SK-N-SH (cell line): Measurements from ENCODE around the gene ZNF780A. TPM values are rescaled to one million over a fixed set of nuclear protein-coding genes. Genes with fewer than 3 reads are reported as not detected.

ENCODE experiments used
- CTCF ChIA-PET: fragments of 300-600, 350-600 bp; formaldehyde crosslinking; extraction: SDS; loops from one replicate; lab custom pipeline; 2021; lab: Yijun Ruan, JAX
- POLR2A ChIA-PET: fragments of 350-600 bp; sonication (Branson Sonifier 250); formaldehyde crosslinking; extraction: SDS; loops from one replicate; lab custom pipeline; 2020; ENCODE audit warnings: antibody characterized with exemption, inconsistent platforms; lab: Yijun Ruan, JAX
- DNase-seq: peaks from one replicate; pipeline ENCODE4 v3.0.0; 2012
- H2AFZ ChIP-seq: fragments of 200-600 bp; sonication (generic); 2 replicates; pipeline ENCODE4 v1.8.1; 2016; ENCODE audit warnings: antibody characterized with exemption, mild to moderate bottlenecking, low read depth
- H3F3A ChIP-seq: fragments of 200-600 bp; sonication (generic); replicated peaks from 2 replicates; pipeline ENCODE3; 2016; ENCODE audit warnings: antibody characterized with exemption, mild to moderate bottlenecking; ENCODE audit not compliant: insufficient read depth
- H3K27ac ChIP-seq, 2 experiments: fragments of 200-500 bp in 1 of 2; fragments of 200-600 bp in 1 of 2; sonication (Bioruptor generic) in 1 of 2; sonication (generic), shearing (Covaris generic) in 1 of 2; 2 replicates each; pipeline versions ENCODE4 v1.5.1 to v1.6.1; 2014 to 2016; ENCODE audit warnings: low read depth in 2 of 2, inconsistent platforms in 1 of 2, low read length in 1 of 2, mild to moderate bottlenecking in 1 of 2, mixed read lengths in 1 of 2
- H3K27me3 ChIP-seq: fragments of 200-600 bp; sonication (generic), shearing (Covaris generic); 2 replicates; pipeline ENCODE4 v1.6.1; 2016; ENCODE audit warnings: mixed run types; ENCODE audit not compliant: insufficient read depth
- H3K36me3 ChIP-seq, 2 experiments: fragments of 200-500 bp in 1 of 2; fragments of 200-600 bp in 1 of 2; sonication (Bioruptor generic) in 1 of 2; sonication (generic) in 1 of 2; replicated peaks in 1 of 2; 2 replicates each; pipeline versions ENCODE3 to v1.5.1; 2014 to 2016; ENCODE audit warnings: low read length in 1 of 2, mild to moderate bottlenecking in 1 of 2; ENCODE audit not compliant: insufficient read depth in 2 of 2, control insufficient read depth in 1 of 2
- H3K4me1 ChIP-seq, 2 experiments: fragments of 200-500 bp in 1 of 2; fragments of 200-600 bp in 1 of 2; sonication (Bioruptor generic) in 1 of 2; sonication (generic), shearing (Covaris generic) in 1 of 2; 2 replicates each; pipeline versions ENCODE4 v1.5.1 to v1.6.1; 2014 to 2016; ENCODE audit warnings: low read depth in 1 of 2, low read length in 1 of 2, mixed run types in 1 of 2; ENCODE audit not compliant: insufficient read depth in 2 of 2, control insufficient read depth in 1 of 2
- H3K4me2 ChIP-seq: fragments of 200-600 bp; sonication (generic), shearing (Covaris generic); 2 replicates; pipeline ENCODE4 v1.6.1; 2017; ENCODE audit warnings: mixed run types
- H3K4me3 ChIP-seq, 2 experiments: fragments of 200-500 bp in 1 of 2; fragments of 200-600 bp in 1 of 2; sonication (Bioruptor generic) in 1 of 2; sonication (generic), shearing (Covaris generic) in 1 of 2; 2 replicates each; pipeline versions ENCODE4 v1.5.1 to v1.8.1; 2014 to 2016; ENCODE audit warnings: low read depth in 2 of 2, inconsistent platforms in 1 of 2, low read length in 1 of 2, mild to moderate bottlenecking in 1 of 2, mixed read lengths in 1 of 2, moderate library complexity in 1 of 2
- H3K79me2 ChIP-seq: fragments of 200-600 bp; sonication (generic); 2 replicates; pipeline ENCODE4 v1.8.1; 2017; ENCODE audit warnings: mild to moderate bottlenecking; ENCODE audit not compliant: insufficient read depth
- H3K9ac ChIP-seq: fragments of 200-600 bp; sonication (generic); 2 replicates; pipeline ENCODE4 v1.6.1; 2017; ENCODE audit warnings: mixed run types
- H3K9me2 ChIP-seq: fragments of 200-600 bp; sonication (generic); 2 replicates; pipeline ENCODE4 v1.6.1; 2017; ENCODE audit warnings: mixed run types
- H3K9me3 ChIP-seq: fragments of 200-600 bp; sonication (generic); 2 replicates; pipeline ENCODE4 v1.6.1; 2017; ENCODE audit warnings: mixed run types, mild to moderate bottlenecking, moderate library complexity
- H4K20me1 ChIP-seq: fragments of 200-600 bp; sonication (generic); 2 replicates; pipeline ENCODE4 v1.6.1; 2017; ENCODE audit warnings: mild to moderate bottlenecking, mixed run types; ENCODE audit not compliant: insufficient read depth
- CHD2 ChIP-seq: fragments of 150-350 bp; IDR thresholded peaks from 2 replicates; pipeline ENCODE4 v1.6.1; 2018; ENCODE audit warnings: low read length; ENCODE audit not compliant: partially characterized antibody
- CTCF ChIP-seq: fragments of 200-600 bp; sonication (generic); IDR thresholded peaks from 2 replicates; pipeline ENCODE4 v1.6.1; 2017; ENCODE audit warnings: antibody characterized with exemption, mild to moderate bottlenecking, moderate library complexity
- ELF1 ChIP-seq: IDR thresholded peaks from 2 replicates; pipeline ENCODE4 v1.4.0; 2012
- EZH2phosphoT487 ChIP-seq: fragments of 200-600 bp; sonication (generic); IDR thresholded peaks from 2 replicates; pipeline ENCODE4 v1.6.1; 2017; ENCODE audit warnings: low read depth, mixed run types, mild to moderate bottlenecking, antibody characterized with exemption, moderate library complexity, borderline replicate concordance
- FOXJ3 ChIP-seq: sonication (generic); formaldehyde crosslinking; IDR thresholded peaks from 2 replicates; pipeline ENCODE4 v1.5.1; 2020; ENCODE audit warnings: mild to moderate bottlenecking, missing genetic modification reagents
- FOXM1 ChIP-seq: IDR thresholded peaks from 2 replicates; pipeline ENCODE4 v1.4.0; 2012; ENCODE audit warnings: low read depth, mild to moderate bottlenecking
- GABPA ChIP-seq: IDR thresholded peaks from 2 replicates; pipeline ENCODE4 v1.4.0; 2012; ENCODE audit warnings: low read depth, mild to moderate bottlenecking
- MEF2A ChIP-seq: IDR thresholded peaks from 2 replicates; pipeline ENCODE4 v1.4.0; 2012; ENCODE audit warnings: low read depth, borderline replicate concordance
- RAD21 ChIP-seq: IDR thresholded peaks from 2 replicates; pipeline ENCODE4 v1.6.1; 2012; ENCODE audit warnings: mild to moderate bottlenecking, low read length
- RFX5 ChIP-seq: IDR thresholded peaks from 2 replicates; pipeline ENCODE4 v1.6.1; 2012; ENCODE audit warnings: mild to moderate bottlenecking, improper control_type of control experiment, low read length
- SIN3A ChIP-seq: IDR thresholded peaks from 2 replicates; pipeline ENCODE4 v1.6.1; 2012; ENCODE audit warnings: low read depth, mild to moderate bottlenecking, low read length, moderate library complexity, borderline replicate concordance
- TAF1 ChIP-seq: IDR thresholded peaks from 2 replicates; pipeline ENCODE4 v1.6.1; 2012; ENCODE audit warnings: low read depth, mild to moderate bottlenecking, low read length, moderate library complexity, borderline replicate concordance
- TCF12 ChIP-seq: IDR thresholded peaks from 2 replicates; pipeline ENCODE4 v1.4.0; 2012
- TEAD4 ChIP-seq: IDR thresholded peaks from 2 replicates; pipeline ENCODE4 v1.4.0; 2012; ENCODE audit warnings: mild to moderate bottlenecking, borderline replicate concordance; ENCODE audit not compliant: insufficient read depth
- YY1 ChIP-seq: IDR thresholded peaks from 2 replicates; pipeline ENCODE4 v1.4.0; 2012; ENCODE audit warnings: low read depth, mild to moderate bottlenecking
- WGBS: methylation state at CpG from one replicate; pipeline ENCODE4 v1.1.6; 2017; ENCODE audit warnings: low lambda C conversion rate; 5-methylcytosine and 5-hydroxymethylcytosine counted together
- polyA plus RNA-seq, 3 experiments: library from polyadenylated mRNA; depleted of rRNA; stranded (reverse); fragments of >200 nt; gene quantifications; 2 replicates each; pipeline ENCODE4 v1.2.3, GENCODE V29; 2012
- TF ChIP-seq, protein P1 (sequence below): IDR thresholded peaks from 2 replicates; pipeline ENCODE4 v1.4.0; 2012; ENCODE audit warnings: low read depth
- TF ChIP-seq, protein P2 (sequence below): IDR thresholded peaks from 2 replicates; pipeline ENCODE4 v1.6.1; 2012; ENCODE audit warnings: mild to moderate bottlenecking, low read depth, low read length, moderate library complexity

Gene ZNF780A
- polyA plus RNA-seq, 1 of the 3 experiments (the other 2 are of a cell fraction), result 7.1 TPM

- Histone ChIP-seq H3K36me3 (no peaks in the 10 kb centered on the region), H3K9ac (no peak overlapping the region), H3K4me1 (no peaks in the 10 kb centered on the region), H3K79me2 (no peaks in the 10 kb centered on the region), H3K27me3 (peaks cover 40% of the 10 kb centered on the region; the same call in 1 of the 2 replicates), H3K27ac (no peak overlapping the region), H3K9me3 (0 out of 2 replicates have a peak, but pooled peaks cover 10% of the 10 kb centered on the region), H3K4me3 (no peak overlapping the region), H3K4me2 (no peak overlapping the region), H3F3A (no peaks in the 10 kb centered on the region), H4K20me1 (no peaks in the 10 kb centered on the region), H3K9me2 (no peaks in the 10 kb centered on the region), H2AFZ (no peak overlapping the region)
- POLR2A ChIA-PET, result no interaction called here
- CTCF ChIA-PET, result interaction anchor here (0.9 kb wide), 1 partner anchor 10 kb away, joined by 3 read pairs; no protein-coding TSS in a partner anchor
- WGBS, result 38% methylated on average over 1 of the region's 1 CpG
- no peak for TF ChIP-seq ELF1
- TF ChIP-seq TCF12, result no peak
- TF ChIP-seq MEF2A, result no peak
- no peak for TF ChIP-seq TAF1
- TF ChIP-seq RAD21, result no peak
- TF ChIP-seq TEAD4, result no peak
- no peak for TF ChIP-seq EZH2phosphoT487
- TF ChIP-seq GABPA, result no peak
- no peak for TF ChIP-seq SIN3A
- TF ChIP-seq, protein P1, sequence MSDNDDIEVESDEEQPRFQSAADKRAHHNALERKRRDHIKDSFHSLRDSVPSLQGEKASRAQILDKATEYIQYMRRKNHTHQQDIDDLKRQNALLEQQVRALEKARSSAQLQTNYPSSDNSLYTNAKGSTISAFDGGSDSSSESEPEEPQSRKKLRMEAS, result no peak
- no peak for TF ChIP-seq CHD2
- no peak for DNase-seq
Observed at GRCh38 chr19:40133491-40133890, 42.7 kb upstream of the ZNF780A start.

DNA sequence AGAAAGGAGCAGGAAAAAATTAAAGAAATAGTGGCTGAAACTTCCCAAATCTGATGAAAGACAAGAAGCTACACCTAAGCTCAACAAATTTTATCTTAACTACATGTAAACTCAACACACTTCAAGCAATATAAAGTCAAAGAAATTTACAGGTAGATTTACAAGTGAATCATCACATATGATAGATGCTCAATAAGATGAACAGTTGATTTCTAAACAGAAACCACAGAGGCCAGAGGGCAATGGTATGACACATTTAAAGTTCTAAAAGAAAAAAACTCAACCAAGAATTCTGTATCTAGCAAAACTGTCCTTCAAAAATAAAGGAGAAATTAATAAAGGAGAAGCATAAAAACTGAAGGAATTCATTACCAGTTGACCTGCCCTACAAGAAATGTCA lies 39.3 kb upstream of the ZNF780A start:
- H3F3A ChIP-seq, result no peaks in the 10 kb centered on the region

DNA sequence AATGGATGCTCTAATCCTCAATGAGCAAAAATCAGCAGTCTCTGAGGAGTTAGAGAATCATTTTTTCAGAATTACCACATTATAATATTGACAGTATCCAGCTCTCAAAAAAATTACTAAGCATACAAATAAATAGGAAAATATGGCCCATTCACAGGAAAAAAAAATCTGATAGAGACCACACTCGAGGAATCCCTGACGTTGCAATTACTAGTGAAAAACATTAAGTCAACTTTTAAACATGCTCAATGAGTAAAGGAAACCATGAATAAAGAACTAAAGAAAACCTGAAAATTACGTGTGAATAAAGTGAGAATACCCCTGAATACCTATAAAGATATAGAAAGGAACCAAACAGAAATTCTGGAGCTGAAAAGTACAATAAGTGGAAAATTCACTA lies 38.7 kb upstream of the ZNF780A start:
- Histone ChIP-seq H3F3A (no peaks in the 10 kb centered on the region), H3K27me3 (peaks cover 2% of the 10 kb centered on the region; the same call in 1 of the 2 replicates), H2AFZ (no peak overlapping the region), H3K4me3 (no peak overlapping the region), H4K20me1 (no peaks in the 10 kb centered on the region), H3K79me2 (no peaks in the 10 kb centered on the region), H3K9ac (no peak overlapping the region), H3K4me1 (no peaks in the 10 kb centered on the region), H3K9me2 (no peaks in the 10 kb centered on the region), H3K36me3 (no peaks in the 10 kb centered on the region), H3K9me3 (0 out of 2 replicates have a peak, but pooled peaks cover 10% of the 10 kb centered on the region), H3K27ac (no peak overlapping the region), H3K4me2 (no peak overlapping the region)
- CTCF ChIA-PET, result interaction anchor here (6.7 kb wide), 1 partner anchor 11 kb away, joined by 30 read pairs; no protein-coding TSS in a partner anchor
- DNase-seq, result no peak
- POLR2A ChIA-PET, result no interaction called here
- WGBS, result 0% methylated on average over 3 of the region's 3 CpGs
- TF ChIP-seq, protein P2, sequence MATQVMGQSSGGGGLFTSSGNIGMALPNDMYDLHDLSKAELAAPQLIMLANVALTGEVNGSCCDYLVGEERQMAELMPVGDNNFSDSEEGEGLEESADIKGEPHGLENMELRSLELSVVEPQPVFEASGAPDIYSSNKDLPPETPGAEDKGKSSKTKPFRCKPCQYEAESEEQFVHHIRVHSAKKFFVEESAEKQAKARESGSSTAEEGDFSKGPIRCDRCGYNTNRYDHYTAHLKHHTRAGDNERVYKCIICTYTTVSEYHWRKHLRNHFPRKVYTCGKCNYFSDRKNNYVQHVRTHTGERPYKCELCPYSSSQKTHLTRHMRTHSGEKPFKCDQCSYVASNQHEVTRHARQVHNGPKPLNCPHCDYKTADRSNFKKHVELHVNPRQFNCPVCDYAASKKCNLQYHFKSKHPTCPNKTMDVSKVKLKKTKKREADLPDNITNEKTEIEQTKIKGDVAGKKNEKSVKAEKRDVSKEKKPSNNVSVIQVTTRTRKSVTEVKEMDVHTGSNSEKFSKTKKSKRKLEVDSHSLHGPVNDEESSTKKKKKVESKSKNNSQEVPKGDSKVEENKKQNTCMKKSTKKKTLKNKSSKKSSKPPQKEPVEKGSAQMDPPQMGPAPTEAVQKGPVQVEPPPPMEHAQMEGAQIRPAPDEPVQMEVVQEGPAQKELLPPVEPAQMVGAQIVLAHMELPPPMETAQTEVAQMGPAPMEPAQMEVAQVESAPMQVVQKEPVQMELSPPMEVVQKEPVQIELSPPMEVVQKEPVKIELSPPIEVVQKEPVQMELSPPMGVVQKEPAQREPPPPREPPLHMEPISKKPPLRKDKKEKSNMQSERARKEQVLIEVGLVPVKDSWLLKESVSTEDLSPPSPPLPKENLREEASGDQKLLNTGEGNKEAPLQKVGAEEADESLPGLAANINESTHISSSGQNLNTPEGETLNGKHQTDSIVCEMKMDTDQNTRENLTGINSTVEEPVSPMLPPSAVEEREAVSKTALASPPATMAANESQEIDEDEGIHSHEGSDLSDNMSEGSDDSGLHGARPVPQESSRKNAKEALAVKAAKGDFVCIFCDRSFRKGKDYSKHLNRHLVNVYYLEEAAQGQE, result no peak
- TF ChIP-seq FOXM1, result no peak
- TF ChIP-seq FOXJ3 (CRISPR knock-in tag), result no peak
- no peak for TF ChIP-seq RFX5
- no peak for TF ChIP-seq CTCF

More for the DNA sequence above, 39.3 kb upstream of the ZNF780A start:
- Histone ChIP-seq H3K9me3 (0 out of 2 replicates have a peak, but pooled peaks cover 10% of the 10 kb centered on the region), H3K9me2 (no peaks in the 10 kb centered on the region), H3K36me3 (no peaks in the 10 kb centered on the region), H3K79me2 (no peaks in the 10 kb centered on the region), H3K4me1 (no peaks in the 10 kb centered on the region), H3K27ac (no peak overlapping the region), H3K27me3 (peaks cover 7% of the 10 kb centered on the region; the same call in 1 of the 2 replicates), H2AFZ (no peak overlapping the region), H4K20me1 (no peaks in the 10 kb centered on the region), H3K4me2 (no peak overlapping the region), H3K9ac (no peak overlapping the region), H3K4me3 (no peak overlapping the region)
- TF ChIP-seq TCF12, result no peak
- no peak for TF ChIP-seq YY1
- TF ChIP-seq EZH2phosphoT487, result no peak
- POLR2A ChIA-PET, result no interaction called here
- no peak for DNase-seq
- CTCF ChIA-PET, result interaction anchor here (6.7 kb wide), 1 partner anchor 10 kb away, joined by 30 read pairs; no protein-coding TSS in a partner anchor
